HuH-7 (cell line): ENCODE measurements around the gene SPATA6L.
A peak's percentile ranks its signal among the peaks of the same experiment; 100 is the strongest.

Experiments used
- DNase-seq: peaks from one replicate; pipeline ENCODE4 v3.0.0; 2011; ENCODE audit warnings: low spot score

The SPATA6L gene

DNA sequence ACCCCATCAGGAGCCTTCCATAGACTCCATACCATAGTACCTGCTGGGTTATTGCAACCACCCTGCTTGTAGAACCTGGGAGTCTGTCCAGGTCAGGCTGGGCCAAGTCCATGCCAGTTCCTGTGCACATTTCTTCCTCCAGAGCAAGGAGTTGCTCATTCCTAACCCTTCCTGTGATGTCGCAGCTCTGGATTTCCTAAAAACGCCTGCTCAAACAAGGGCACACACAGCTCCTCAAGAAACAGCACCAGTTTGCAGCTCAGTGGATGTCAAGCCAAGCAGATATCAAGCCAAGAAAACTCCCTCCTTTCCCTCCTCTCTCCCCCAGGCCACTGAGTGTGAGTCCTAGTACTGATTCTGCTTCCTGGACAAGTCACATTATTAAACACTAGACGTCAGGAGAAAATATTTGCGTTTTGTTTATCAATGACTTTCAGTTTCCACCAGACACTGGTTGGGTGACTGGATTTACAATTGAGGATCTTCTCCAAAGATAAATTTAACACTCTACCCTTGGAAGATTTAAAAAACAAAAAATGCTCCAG lies 116.5 kb downstream of the SPATA6L start:
- no peak for DNase-seq

- DNase-seq = peak; percentile 27
Observed at GRCh38 chr9:4548811-4549725, 117.2 kb downstream of the SPATA6L start.
